Measurements from ENCODE around the gene ARHGAP10. TPM values are rescaled to one million over a fixed set of nuclear protein-coding genes. Genes with fewer than 3 reads are reported as not detected.

ARHGAP10 gene
- total RNA-seq, 3 donors from 2014 or later: 4.3 to 5.9 (median 5.3) TPM

GRCh38 chr4:147809211-147809610 is 77.3 kb downstream of the ARHGAP10 start:
- DNase-seq: no peak
- Mint-ChIP-seq H3K36me3 (ENCODE audit: insufficient read depth) (no peaks in the 10 kb centered on the region), H3K4me1 (ENCODE audit: low read depth) (peaks cover 6% of the 10 kb centered on the region), H3K9me3 (no peaks in the 10 kb centered on the region), H3K27me3 (ENCODE audit: low read depth) (no peaks in the 10 kb centered on the region), H3K4me3 (no peak overlapping the region)
- ATAC-seq: no peak

DNA sequence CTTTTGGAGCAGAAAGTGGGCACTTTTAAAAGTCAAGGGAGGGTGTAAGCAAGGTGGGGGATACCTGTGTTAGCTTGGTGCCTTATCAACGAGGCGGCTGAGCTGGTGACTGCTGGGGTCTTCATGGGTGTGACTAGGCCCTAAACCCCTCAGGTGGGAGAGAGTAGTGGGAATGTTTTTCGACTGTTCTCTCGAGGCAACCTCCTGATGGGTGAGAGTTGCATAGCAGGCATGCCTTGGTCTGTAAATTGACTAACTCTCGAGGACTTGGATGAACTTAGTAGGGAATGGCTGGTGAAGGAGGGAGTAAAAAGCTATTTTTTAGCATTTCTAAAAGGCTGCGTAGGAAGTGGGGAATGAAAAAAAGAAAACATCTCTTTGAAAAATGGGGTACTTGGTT is 80.0 kb downstream of the ARHGAP10 start:
- Mint-ChIP-seq H3K9me3 (no peaks in the 10 kb centered on the region), H3K4me1 (ENCODE audit: low read depth) (peaks cover 18% of the 10 kb centered on the region), H3K4me3 (no peak overlapping the region), H3K36me3 (ENCODE audit: insufficient read depth) (no peaks in the 10 kb centered on the region), H3K27me3 (ENCODE audit: low read depth) (no peaks in the 10 kb centered on the region)
- no peak for DNase-seq
- no peak for ATAC-seq

DNA sequence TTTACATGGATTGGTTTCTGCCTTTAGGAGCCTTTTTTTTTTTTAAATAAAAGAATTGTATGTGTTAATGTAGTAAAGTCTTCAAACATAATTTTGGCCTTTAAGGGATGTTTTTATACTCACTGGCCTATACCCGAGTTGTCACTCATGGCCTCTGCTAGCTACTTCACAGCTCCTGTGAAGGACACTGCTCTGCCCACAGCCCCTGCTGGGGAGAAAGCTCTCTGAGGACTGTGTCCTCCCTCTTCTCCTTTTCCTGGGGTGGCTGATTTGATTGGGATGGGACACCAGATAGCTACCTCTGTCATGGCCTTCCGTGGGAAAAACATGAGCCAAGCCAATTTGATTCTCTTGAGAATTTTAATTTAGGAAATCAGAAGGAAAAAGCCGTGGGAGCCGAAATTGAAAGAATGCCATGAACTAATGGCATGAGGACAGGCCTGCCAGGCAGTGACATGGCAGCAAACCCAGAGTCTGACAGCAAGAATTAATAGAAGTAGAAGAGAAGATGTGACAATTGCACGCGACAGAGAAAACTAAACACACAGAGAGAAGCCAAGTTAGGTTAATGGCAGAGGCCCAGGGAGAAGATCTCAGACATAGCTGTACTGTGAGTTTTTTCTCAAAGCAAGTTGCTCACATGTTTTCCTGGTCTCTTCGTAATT is 81.4 kb downstream of the ARHGAP10 start:
- Mint-ChIP-seq H3K9me3 (no peaks in the 10 kb centered on the region), H3K4me3 (no peak overlapping the region), H3K36me3 (ENCODE audit: insufficient read depth) (no peaks in the 10 kb centered on the region), H3K27me3 (ENCODE audit: low read depth) (no peaks in the 10 kb centered on the region), H3K4me1 (ENCODE audit: low read depth) (peaks cover 16% of the 10 kb centered on the region)
- ATAC-seq: no peak
- DNase-seq: no peak

GRCh38 chr4:147813973-147814372 is 82.1 kb downstream of the ARHGAP10 start:
- Mint-ChIP-seq H3K27me3 (ENCODE audit: low read depth) (no peaks in the 10 kb centered on the region), H3K9me3 (no peaks in the 10 kb centered on the region), H3K4me1 (ENCODE audit: low read depth) (peaks cover 14% of the 10 kb centered on the region), H3K4me3 (no peak overlapping the region), H3K36me3 (ENCODE audit: insufficient read depth) (no peaks in the 10 kb centered on the region)
- ATAC-seq: no peak
- no peak for DNase-seq

GRCh38 chr4:147814376-147814775 is 82.5 kb downstream of the ARHGAP10 start:
- no peak for ATAC-seq

DNA sequence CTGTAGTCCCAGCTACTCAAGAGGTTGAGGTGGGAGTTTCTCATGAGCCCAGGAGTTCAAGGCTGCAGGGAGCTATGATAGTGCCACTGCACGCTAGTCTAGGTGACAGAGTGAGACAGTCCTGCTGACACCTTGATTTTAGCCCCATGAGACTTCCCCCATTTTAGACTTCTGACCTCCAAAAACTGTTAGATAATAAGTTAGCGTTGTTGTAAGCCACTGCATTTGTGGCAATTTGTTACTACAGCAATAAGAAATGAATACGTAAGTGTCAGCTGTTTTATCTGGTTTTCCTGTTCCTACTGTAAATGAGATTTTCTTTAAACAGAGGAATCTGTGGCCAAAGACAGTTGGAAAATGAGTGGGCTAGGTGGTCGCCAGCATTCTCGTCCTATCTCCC is 83.9 kb downstream of the ARHGAP10 start:
- no peaks in the 10 kb centered on the region for H3K36me3 Mint-ChIP-seq (ENCODE audit: insufficient read depth)
- H3K27me3 Mint-ChIP-seq (ENCODE audit: low read depth): no peaks in the 10 kb centered on the region
- no peaks in the 10 kb centered on the region for H3K9me3 Mint-ChIP-seq
- H3K4me3 Mint-ChIP-seq: no peak overlapping the region
- DNase-seq: no peak
- peaks cover 12% of the 10 kb centered on the region for H3K4me1 Mint-ChIP-seq (ENCODE audit: low read depth)
- no peak for ATAC-seq

More at GRCh38 chr4:147814376-147814775, 82.5 kb downstream of the ARHGAP10 start:
- no peak for DNase-seq
- Mint-ChIP-seq H3K27me3 (ENCODE audit: low read depth) (no peaks in the 10 kb centered on the region), H3K4me1 (ENCODE audit: low read depth) (peaks cover 12% of the 10 kb centered on the region), H3K9me3 (no peaks in the 10 kb centered on the region), H3K36me3 (ENCODE audit: insufficient read depth) (no peaks in the 10 kb centered on the region), H3K4me3 (no peak overlapping the region)

DNA sequence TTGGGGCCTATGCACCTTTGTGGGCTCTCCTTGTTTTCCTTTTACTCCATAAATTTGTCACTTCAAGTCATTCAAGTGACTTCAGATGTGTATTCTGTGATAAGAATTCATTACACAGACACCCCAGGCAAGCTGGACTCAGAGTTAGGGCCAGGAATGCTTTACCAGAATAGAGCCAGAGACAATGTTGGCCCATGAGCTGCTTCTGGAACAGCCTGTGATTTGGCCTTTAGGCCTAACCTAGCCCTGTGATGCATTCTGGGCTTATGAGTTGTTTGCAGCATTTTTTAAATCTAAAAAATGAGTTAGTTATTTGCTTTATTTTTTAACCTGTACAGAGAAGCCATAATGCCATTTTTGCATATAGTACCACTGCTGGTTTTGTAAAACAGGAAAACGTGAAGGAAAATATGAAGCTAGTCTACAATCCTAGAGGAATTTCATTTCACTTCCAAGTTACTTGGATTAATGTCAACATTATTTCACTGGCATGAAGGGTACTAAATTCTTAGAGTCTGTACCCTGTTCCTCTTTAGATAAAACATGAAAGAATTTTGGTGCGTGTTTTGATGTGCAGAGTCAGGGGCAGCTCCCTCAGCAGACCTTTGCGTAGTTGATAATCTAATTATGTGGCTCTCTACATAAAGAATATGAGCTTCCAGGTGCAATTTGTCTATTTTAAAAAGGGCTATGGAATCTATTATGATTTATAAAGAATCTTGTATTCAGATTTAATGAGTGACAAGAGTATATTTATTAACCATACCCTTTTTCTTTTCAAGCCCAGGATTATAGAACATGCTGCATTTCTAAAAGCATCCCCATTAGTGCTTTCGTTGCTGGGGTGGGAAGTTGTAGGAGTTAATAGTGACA is 84.7 kb downstream of the ARHGAP10 start:
- Mint-ChIP-seq H3K27me3 (ENCODE audit: low read depth) (no peaks in the 10 kb centered on the region), H3K9me3 (no peaks in the 10 kb centered on the region), H3K36me3 (ENCODE audit: insufficient read depth) (no peaks in the 10 kb centered on the region), H3K4me3 (no peak overlapping the region), H3K4me1 (ENCODE audit: low read depth) (peaks cover 12% of the 10 kb centered on the region)
- ATAC-seq (no peak), DNase-seq (no peak)

- no peaks in the 10 kb centered on the region for H3K27me3 Mint-ChIP-seq (ENCODE audit: low read depth)
- no peaks in the 10 kb centered on the region for H3K9me3 Mint-ChIP-seq
- peaks cover 5% of the 10 kb centered on the region for H3K36me3 Mint-ChIP-seq (ENCODE audit: insufficient read depth)
- peaks cover 5% of the 10 kb centered on the region for H3K4me1 Mint-ChIP-seq (ENCODE audit: low read depth)
- no peak overlapping the region for H3K4me3 Mint-ChIP-seq
- no peak for DNase-seq
- no peak for ATAC-seq
These were observed 89.1 kb downstream of the ARHGAP10 start for GRCh38 chr4:147820975-147821374.

DNA sequence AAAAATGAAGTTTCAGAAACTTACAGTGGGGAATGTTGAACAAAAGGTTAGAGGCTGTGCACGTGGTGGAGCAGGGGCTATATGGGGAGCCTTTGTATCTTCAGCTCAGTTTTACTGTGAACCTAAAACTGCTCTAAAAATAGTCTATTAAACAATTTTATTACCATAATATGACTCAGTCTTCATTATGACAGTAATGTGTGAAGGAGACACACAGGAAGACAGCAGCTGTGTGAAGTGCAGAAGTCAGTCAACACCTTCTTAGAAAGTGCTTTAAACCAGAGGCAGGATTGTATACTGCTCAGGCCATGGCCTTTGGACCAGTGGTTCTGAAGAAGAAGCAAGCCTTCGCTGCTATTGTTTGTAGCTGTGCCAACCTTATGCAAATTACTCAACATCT is 89.7 kb downstream of the ARHGAP10 start:
- peaks cover 7% of the 10 kb centered on the region for H3K36me3 Mint-ChIP-seq (ENCODE audit: insufficient read depth)
- peaks cover 2% of the 10 kb centered on the region for H3K4me1 Mint-ChIP-seq (ENCODE audit: low read depth)
- DNase-seq (no peak), ATAC-seq (no peak)
- H3K27me3 Mint-ChIP-seq (ENCODE audit: low read depth): no peaks in the 10 kb centered on the region
- no peaks in the 10 kb centered on the region for H3K9me3 Mint-ChIP-seq
- H3K4me3 Mint-ChIP-seq: no peak overlapping the region

- H3K36me3 Mint-ChIP-seq (ENCODE audit: insufficient read depth): peaks cover 7% of the 10 kb centered on the region
- H3K9me3 Mint-ChIP-seq: no peaks in the 10 kb centered on the region
These were observed 90.2 kb downstream of the ARHGAP10 start for GRCh38 chr4:147822128-147822527.

GRCh38 chr4:147823130-147823529 is 91.2 kb downstream of the ARHGAP10 start:
- Mint-ChIP-seq H3K27me3 (ENCODE audit: low read depth) (no peaks in the 10 kb centered on the region), H3K4me3 (no peak overlapping the region), H3K9me3 (no peaks in the 10 kb centered on the region), H3K4me1 (ENCODE audit: low read depth) (peaks cover 2% of the 10 kb centered on the region), H3K36me3 (ENCODE audit: insufficient read depth) (peaks cover 7% of the 10 kb centered on the region)
- ATAC-seq: no peak
- DNase-seq: no peak

More at GRCh38 chr4:147822128-147822527, 90.2 kb downstream of the ARHGAP10 start:
- Mint-ChIP-seq H3K4me1 (ENCODE audit: low read depth) (peaks cover 2% of the 10 kb centered on the region), H3K4me3 (no peak overlapping the region), H3K27me3 (ENCODE audit: low read depth) (no peaks in the 10 kb centered on the region)
- ATAC-seq: no peak
- DNase-seq: no peak

GRCh38 chr4:147824316-147824715 is 92.4 kb downstream of the ARHGAP10 start:
- no peak overlapping the region for H3K4me3 Mint-ChIP-seq
- H3K27me3 Mint-ChIP-seq (ENCODE audit: low read depth): no peaks in the 10 kb centered on the region
- no peaks in the 10 kb centered on the region for H3K9me3 Mint-ChIP-seq
- no peak for DNase-seq
- H3K4me1 Mint-ChIP-seq (ENCODE audit: low read depth): peaks cover 2% of the 10 kb centered on the region
- no peak for ATAC-seq
- H3K36me3 Mint-ChIP-seq (ENCODE audit: insufficient read depth): peaks cover 7% of the 10 kb centered on the region

DNA sequence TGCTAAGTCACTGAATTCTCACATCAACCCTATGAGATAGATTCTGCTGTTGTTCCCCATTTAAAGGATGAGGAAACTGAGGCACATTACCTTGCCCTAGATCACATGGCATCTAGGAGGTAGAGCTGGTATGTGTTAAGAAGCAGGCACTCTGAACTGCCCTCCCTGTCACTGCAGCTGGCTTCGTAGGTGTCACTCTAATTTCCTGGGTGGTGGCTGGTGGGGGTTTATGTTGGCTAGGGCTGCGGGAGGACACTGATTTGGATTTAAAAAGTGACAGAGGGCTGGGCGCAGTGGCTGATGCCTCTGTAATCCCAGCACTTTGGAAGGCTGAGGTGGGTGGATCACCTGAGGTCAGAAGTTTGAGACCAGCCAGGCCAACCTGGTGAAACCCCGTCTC is 93.0 kb downstream of the ARHGAP10 start:
- H3K4me3 Mint-ChIP-seq: no peak overlapping the region
- no peak for DNase-seq
- peaks cover 7% of the 10 kb centered on the region for H3K36me3 Mint-ChIP-seq (ENCODE audit: insufficient read depth)
- no peak for ATAC-seq
- peaks cover 2% of the 10 kb centered on the region for H3K4me1 Mint-ChIP-seq (ENCODE audit: low read depth)
- H3K27me3 Mint-ChIP-seq (ENCODE audit: low read depth): no peaks in the 10 kb centered on the region
- no peaks in the 10 kb centered on the region for H3K9me3 Mint-ChIP-seq

DNA sequence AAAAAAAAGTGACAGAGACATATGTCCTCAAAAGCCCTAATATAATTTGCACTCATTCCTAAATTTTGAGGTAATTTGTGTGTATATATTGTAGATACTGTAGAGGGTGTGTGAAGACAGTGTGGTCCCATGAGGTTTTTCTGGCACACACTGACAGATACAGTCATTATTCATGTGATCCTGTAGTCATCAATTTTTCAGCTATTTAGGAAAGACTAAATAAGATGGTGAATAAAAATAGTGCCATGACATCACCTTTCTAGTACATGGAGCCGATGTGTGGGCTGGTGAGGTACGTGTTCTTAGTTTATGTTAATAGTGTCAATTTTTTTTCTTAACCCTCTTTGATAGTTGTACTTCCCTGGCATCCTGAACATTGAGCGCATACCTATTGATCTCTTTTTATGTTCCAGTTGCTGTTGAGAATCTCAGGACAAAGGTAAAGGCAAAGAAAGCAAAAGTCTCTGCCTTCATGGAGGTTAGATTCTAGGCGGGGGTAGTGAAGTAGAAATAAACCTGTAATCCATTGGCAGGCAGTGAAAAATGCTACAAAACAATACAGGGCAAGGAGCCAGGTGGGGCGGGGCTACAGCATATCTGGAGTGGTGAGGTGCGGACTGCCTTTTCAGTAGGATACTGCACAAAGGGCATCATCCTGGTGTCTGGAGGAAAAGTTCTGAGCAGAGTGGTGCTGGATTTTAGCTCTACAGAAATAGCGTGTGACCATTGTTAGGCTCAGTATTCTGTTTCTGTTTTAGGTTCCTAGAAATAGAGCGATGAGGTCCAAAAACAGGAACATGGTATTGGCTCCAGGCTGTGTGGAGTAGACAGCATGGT is 93.8 kb downstream of the ARHGAP10 start:
- no peaks in the 10 kb centered on the region for H3K9me3 Mint-ChIP-seq
- DNase-seq: no peak
- peaks cover 7% of the 10 kb centered on the region for H3K36me3 Mint-ChIP-seq (ENCODE audit: insufficient read depth)
- peak in 1 of 2 donors; percentile 25 for ATAC-seq
- peaks cover 2% of the 10 kb centered on the region for H3K4me1 Mint-ChIP-seq (ENCODE audit: low read depth)
- H3K27me3 Mint-ChIP-seq (ENCODE audit: low read depth): no peaks in the 10 kb centered on the region
- H3K4me3 Mint-ChIP-seq: no peak overlapping the region

Data from activated T-cell treated with anti-CD3 and anti-CD28 coated beads, Interleukin-2, amount 50 U/mL, for 4 hours (primary cell).